GM21447 (cell line): ENCODE measurements around the gene C2CD4D.

ENCODE experiments used
- ATAC-seq: cut with Tn5 transposase; IDR thresholded peaks from one replicate; pipeline ENCODE4 v1.9.1; 2021; ENCODE audit not compliant: unreplicated experiment

The C2CD4D gene

GRCh38 chr1:151835596-151835995 is 4.0 kb downstream of the C2CD4D start:
- ATAC-seq: no peak

- ATAC-seq: no peak
Measured at GRCh38 chr1:151834239-151834638, 5.4 kb downstream of the C2CD4D start.

- no peak for ATAC-seq
Measured at GRCh38 chr1:151833172-151833900, 6.3 kb downstream of the C2CD4D start.

- no peak for ATAC-seq
Measured at GRCh38 chr1:151832318-151832980, 7.2 kb downstream of the C2CD4D start.

- ATAC-seq: no peak
Measured at GRCh38 chr1:151831605-151832004, 8.0 kb downstream of the C2CD4D start, which contains the start of gene RORC. TSS of gene RORC (minus strand) at chr1:151831802. CDS start at chr1:151831764, 38 bp downstream.

GRCh38 chr1:151831256-151831591 is 8.4 kb downstream of the C2CD4D start:
- no peak for ATAC-seq

- no peak for ATAC-seq
Measured at GRCh38 chr1:151830055-151830454, 9.6 kb downstream of the C2CD4D start.

GRCh38 chr1:151829352-151830046 is 10.1 kb downstream of the C2CD4D start:
- ATAC-seq: no peak

GRCh38 chr1:151828921-151829320 is 10.7 kb downstream of the C2CD4D start:
- ATAC-seq: no peak

GRCh38 chr1:151827853-151828252 is 11.8 kb downstream of the C2CD4D start:
- no peak for ATAC-seq

GRCh38 chr1:151825751-151826660 is 13.6 kb downstream of the C2CD4D start:
- ATAC-seq: no peak

GRCh38 chr1:151825204-151825603 is 14.4 kb downstream of the C2CD4D start:
- ATAC-seq: no peak

- ATAC-seq: no peak
Measured at GRCh38 chr1:151823175-151823574, 16.4 kb downstream of the C2CD4D start.

- ATAC-seq: no peak
Measured at GRCh38 chr1:151822404-151822803, 17.2 kb downstream of the C2CD4D start.

- no peak for ATAC-seq
Measured at GRCh38 chr1:151820940-151821339, 18.7 kb downstream of the C2CD4D start.

- ATAC-seq: no peak
Measured at GRCh38 chr1:151819976-151820623, 19.5 kb downstream of the C2CD4D start.

GRCh38 chr1:151819227-151819835 is 20.3 kb downstream of the C2CD4D start:
- no peak for ATAC-seq

GRCh38 chr1:151817353-151817730 is 22.3 kb downstream of the C2CD4D start:
- ATAC-seq: no peak

- ATAC-seq: no peak
Measured at GRCh38 chr1:151816548-151817352, 22.9 kb downstream of the C2CD4D start.
